Suppressor macrophage treated with lipopolysaccharide for 1 hour (primary cell): ENCODE results near the gene MRPL53.

Experiments
- DNase-seq, 3 donors: peaks; one replicate each; pipeline ENCODE4 v3.0.0-alpha.2; 2020 to 2022

MRPL53 gene

GRCh38 chr2:74472086-74472944 lies at the start of gene MRPL53:
MRPL53 (minus strand) TSS chr2:74472680; CDS start chr2:74472660, 20 bp downstream.
- peak; percentile 95 to 97 (median 96) for DNase-seq

DNA sequence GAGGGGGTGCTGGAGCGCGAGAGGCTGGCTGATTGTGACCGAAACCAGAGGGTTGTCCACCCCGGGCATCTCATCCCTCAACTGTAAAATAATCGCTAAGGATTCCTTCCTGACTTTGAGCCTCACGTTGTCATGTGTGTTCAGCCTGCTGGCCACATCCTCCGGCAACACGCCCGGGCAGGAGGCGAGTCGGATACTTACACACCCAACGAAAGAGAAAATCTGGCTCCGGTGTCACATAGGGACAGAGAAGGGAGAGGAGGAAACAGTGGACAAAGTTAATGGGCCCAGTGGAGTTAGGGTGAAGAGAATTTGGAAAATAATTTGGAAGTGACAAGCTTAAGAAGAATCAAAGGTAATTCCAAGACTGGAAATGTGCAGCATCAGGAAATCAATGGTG lies 44.2 kb upstream of the MRPL53 start:
- no peak for DNase-seq

- DNase-seq = peak; percentile 66 to 83 (median 71)
Observed at GRCh38 chr2:74515981-74516633, 43.6 kb upstream of the MRPL53 start.

DNA sequence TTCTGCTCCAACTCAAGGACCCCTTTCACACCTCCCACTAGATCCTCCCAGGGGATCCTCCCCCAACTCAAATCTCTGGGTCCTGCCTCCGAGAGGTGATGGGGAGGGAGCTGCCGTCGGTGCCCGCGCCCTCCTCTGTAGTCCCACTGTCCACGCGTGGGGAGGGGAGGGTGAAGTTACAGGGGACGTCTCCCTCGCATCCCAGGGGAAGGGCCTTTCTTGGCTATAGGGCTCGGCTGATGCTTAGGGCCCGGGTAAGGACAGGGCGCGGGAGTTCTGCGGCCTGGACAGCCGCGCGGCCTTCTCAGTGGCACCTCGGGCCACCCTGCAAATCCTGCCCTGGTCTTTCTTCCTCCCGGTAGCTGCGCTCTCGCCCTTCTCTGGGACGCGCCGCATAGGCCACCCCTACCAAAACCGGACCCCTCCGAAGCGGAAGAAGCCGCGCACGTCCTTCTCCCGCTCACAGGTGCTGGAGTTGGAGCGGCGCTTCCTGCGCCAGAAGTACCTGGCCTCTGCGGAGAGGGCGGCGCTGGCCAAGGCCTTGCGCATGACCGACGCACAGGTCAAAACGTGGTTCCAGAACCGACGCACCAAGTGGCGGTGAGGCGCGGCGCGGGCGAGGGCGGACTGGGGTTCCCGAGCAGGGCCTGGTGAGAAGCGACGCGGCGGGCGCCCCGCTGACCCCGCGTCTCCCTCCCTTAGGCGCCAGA lies 42.9 kb upstream of the MRPL53 start:
- peak in 2 of 3 donors; percentile 10 to 21 for DNase-seq

DNA sequence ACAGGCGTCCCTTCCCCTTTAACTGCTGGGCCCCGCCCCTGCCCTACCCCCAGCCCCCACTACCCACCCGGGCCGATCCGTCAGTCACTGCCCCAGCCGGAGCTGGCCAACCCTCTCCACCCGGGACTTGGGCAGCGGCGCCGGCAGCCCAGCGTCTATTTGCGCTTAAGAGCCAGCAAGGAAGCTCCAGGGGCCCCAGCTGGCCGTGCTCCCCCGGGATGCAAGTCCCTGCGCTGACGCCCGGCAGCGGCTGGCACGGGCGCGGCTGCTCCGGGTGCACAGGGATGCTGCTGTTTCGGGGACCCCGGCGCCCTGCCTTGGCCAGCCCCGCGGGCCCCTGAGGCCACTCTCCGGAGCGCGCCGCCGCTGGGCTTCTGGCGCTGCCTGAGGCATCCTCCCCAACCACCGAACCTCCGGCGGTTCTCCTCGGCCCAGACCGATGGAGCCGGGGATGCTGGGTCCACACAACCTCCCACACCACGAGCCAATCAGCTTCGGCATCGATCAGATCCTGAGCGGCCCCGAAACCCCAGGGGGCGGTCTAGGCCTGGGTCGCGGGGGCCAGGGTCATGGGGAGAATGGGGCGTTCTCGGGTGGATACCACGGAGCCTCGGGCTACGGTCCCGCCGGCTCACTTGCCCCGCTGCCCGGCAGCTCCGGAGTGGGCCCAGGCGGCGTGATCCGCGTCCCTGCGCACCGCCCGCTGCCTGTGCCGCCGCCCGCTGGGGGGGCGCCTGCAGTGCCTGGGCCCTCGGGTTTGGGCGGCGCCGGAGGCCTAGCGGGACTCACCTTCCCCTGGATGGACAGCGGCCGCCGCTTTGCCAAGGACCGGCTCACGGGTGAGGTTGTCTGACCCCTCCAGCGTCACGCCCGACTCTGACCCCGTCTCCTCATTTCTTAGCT lies 42.1 kb upstream of the MRPL53 start, which contains the start of gene TLX2:
Gene TLX2, plus strand, starts transcription at position 83 of the 903 bp plus-strand sequence. Its CDS starts 357 bp downstream, at position 440.
- peak in 2 of 3 donors; percentile 20 to 50 for DNase-seq

DNA sequence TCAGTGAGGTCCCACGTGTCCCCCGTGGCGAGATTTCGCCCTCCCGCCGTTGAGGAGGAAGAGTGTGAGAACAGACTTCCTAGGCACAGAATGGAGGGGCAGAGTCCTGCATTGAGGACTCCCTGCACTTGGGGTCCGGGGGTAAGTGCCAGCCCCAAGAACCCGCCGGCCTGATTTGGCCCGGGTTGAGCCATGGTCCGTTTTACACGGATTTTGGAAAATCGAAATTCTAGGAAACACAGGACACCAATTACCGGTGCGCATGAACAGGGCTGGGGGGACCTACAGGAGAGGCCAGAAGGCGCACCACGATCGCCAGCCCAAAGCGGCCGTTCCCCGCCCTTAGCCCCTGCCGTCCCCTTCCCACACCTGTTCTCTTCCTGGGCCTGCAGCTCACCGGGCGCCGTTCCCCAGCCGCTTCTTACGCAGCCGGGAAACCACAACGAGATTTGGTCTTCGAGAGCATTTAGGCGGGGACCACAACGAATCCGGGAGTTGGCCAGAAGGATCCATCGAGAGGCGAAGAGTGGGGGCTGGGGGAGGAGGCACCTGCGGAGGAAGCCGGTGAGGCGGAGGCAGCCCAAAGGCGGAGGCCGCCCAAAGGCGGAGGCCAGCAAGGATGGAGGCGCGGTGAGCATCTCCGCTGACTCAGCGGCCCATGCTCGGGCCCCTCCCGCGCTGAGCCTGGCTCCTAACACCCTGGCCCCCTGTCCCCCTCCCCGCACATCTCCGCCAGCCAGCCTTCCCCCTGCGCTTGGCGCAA lies 41.3 kb upstream of the MRPL53 start:
- DNase-seq = peak in 1 of 3 donors; percentile 24

GRCh38 chr2:74512744-74513604 lies 40.5 kb upstream of the MRPL53 start:
- DNase-seq = no peak

DNA sequence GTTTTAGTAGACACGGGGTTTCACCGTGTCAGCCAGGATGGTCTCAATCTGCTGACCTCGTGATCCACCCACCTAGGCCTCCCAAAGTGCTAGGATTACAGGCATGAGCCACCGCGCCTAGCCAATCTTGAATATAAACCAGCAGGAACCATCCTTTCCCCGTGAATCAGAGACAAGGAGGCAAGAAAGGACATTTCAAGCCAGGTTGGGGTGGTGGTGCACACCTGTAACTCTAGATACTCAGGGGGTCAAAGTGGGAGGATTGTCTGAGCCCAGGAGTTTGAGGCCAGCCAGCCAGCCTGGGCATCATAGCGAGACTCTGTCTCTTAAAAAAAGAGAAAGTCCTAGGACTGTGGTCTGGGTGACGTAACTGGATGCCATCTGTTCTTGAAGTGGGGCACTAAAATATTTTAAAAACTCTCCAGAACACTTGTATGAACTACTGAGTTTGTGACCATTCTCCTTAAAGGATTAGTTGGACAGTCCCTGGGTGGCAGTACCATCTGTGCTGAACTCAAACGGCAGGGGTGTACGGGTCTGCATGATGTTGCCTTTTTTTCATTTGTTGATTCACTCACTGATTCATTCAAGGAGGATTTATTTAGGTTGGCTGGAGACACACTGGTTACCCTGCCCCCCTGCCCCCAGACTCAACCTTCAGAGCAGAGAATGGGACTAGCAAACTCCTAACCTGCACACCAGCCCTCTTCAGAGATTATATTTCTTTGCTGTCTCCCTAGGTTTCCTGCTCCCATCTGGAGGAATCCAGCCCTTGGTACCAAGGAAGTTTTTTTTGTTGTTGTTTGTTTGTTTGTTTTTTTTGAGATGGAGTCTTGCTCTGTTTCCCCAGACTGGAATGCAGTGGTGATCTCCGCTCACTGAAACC lies 38.9 kb upstream of the MRPL53 start:
- peak in 1 of 3 donors; percentile 11 for DNase-seq

DNA sequence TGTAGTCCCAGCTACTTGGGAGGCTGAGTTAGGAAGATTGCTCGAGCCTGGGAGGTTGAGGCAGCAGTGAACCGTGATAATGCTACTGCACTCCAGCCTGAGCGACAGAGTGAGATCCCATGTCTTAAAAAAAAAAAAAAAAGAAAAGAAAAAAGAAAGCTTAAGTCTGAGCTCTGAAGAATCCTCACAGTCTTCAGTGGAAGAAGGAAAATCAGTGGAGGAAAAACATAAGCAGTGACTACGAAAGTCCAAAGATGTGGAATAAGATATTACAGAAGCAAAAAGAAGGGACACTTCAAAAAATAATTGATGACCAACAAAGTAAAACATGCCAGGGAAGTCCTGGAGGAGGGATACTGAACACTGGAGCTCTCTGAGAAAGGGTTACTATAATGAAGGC lies 37.8 kb upstream of the MRPL53 start:
- no peak for DNase-seq

GRCh38 chr2:74507926-74508520 lies 35.5 kb upstream of the MRPL53 start:
- peak in 2 of 3 donors; percentile 10 for DNase-seq

DNA sequence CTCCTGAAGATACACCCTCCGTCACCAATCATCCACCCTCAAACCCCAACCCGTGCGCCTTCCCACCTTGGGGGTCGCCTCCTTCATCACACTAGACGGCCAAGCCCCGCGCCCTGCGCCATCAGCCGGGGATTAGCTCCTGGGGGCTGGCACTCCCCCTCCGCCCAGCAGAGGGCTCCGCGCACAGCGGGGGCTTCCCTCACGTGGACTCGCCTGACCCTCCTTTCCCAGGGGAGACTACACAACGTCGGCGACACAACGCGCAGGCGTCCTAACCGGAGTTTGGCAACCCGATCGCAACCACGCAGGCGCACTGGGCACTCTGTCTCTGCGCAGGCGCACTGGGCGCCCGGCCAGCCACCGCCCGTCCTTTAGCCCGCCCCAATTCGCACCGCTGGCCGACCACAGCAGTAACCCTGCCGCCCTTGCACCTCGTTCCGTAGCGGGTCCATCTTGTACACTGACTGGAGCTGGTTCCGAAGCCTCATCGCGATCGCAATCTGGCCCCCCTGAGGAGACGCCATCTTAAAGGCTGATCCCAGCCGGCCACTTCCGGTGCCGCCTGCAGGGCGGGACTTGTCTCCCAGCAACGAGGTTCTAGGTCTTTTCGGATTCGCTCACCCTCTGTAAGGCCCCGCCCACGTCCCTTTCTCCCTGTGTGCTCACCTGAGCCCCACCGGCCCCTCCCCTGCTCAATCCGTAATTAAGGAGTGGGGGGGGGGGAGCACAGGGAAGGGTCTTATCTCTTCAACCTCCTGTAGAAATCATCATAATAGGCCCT lies 34.9 kb upstream of the MRPL53 start, which contains the start of gene PCGF1:
Gene PCGF1, minus strand, starts transcription at position 551 of the 781 bp plus-strand sequence. Its CDS starts 27 bp downstream, at position 524.
- DNase-seq = peak; percentile 99

DNA sequence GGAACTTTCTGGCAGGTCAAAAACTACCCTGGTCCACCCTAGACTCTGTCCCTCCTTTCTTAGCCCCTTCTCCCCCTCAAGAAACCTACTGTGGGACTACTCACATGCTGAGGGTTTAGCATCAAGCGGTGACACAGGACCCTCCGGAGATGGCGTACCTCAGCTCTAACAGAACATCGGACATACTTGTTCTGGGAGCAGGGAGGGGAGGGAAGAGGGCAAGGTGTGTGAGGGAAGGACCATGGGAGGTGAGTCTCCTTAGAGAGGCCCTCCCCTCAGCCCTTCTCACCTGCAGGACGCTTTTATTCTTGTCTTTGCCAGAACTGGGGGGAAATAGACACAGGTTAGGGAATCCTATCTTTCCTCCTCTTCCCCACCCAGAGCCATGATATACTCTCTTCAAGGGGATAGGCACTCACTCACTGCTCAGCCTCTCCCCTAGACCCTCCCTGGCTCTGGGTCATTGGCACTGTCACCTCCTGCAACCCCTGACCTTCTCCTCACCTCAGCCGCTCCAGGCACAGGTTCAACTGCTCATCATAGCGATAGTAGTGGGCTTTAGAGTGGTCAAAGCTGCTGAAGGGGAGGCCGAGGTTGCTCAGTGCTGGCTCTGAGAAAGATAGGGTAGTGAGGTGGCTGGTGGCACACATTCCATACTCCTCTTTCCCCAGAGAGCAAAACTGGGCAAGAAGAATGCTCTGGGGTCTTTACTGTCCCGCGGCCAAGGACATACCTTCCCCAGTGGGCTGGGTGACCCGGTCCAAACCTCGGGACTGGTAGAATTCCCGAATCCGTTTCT lies 33.2 kb upstream of the MRPL53 start:
- no peak for DNase-seq

- no peak for DNase-seq
Observed at GRCh38 chr2:74504591-74504990, 32.1 kb upstream of the MRPL53 start.

DNA sequence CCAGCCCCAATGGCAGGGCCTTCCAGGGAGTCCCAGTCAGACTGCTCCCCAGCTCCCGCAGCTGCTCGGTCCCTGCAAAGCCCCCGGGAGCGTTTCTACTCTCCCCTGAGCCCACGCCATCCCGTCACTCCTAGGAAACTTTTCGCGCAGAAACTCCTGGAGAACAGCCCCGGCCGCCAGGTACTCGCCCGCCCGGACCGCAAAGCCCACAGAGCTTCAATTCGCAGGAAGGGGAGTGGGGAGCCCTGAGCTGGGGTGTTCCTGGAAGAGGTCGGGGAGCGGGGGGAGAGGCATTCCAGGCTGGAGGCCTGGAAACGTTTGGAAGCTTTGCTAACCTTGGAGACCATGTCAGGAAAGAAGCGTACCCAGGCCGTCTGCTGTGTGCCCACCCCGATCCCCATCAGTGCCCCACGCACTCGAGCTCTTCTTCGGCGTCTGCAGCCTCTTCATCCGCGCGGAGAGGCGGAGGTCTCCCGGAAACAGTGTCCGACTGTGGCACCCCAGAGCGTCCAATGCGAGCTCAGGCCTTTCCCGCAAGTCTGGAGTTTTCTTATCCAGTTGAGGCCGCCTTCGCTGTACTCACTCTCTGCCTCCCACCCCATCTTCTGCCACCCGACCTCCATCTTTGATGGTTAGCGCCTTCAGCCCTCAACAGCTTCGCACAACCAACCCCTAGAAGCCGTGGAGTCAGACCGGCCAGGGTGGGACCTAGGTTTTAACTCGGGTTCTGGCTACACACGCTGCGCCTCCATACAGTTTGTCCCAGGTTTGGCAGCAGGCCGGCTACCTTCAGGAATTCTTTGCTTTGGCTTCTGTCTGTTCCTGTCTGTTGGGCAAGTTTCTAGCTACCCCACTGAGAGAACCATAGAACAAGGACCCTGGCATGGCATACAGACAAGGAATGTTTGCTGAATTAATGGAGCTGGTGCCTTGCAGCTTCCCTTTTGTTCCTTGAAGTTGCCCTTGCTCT lies 31.3 kb upstream of the MRPL53 start:
- no peak for DNase-seq

- DNase-seq = peak; percentile 86 to 88 (median 86)
Observed at GRCh38 chr2:74502720-74503505, 30.4 kb upstream of the MRPL53 start.
